HepG2 (cell line): ENCODE results near the gene VWA3A. TPM values are rescaled to one million over a fixed set of nuclear protein-coding genes. Genes with fewer than 3 reads are reported as not detected.
A peak's percentile ranks its signal among the peaks of the same experiment; 100 is the strongest.

Experiments
- ARID4A ChIP-seq: sonication (generic); formaldehyde crosslinking; IDR thresholded peaks from 2 replicates; pipeline ENCODE4 v1.5.0; 2020; ENCODE audit warnings: mild to moderate bottlenecking, missing genetic modification reagents, borderline replicate concordance
- ATF4 ChIP-seq, 2 experiments: fragments of 450-650 bp in 1 of 2; sonication (generic) in 1 of 2; formaldehyde crosslinking; IDR thresholded peaks; 2 replicates each; pipeline versions ENCODE4 v1.5.0 to v1.8.0; 2020 to 2022; ENCODE audit warnings: mild to moderate bottlenecking in 1 of 2, missing genetic modification reagents in 1 of 2
- ATF5 ChIP-seq: sonication (generic); formaldehyde crosslinking; IDR thresholded peaks from 2 replicates; pipeline ENCODE4 v1.4.0; 2020; ENCODE audit warnings: mild to moderate bottlenecking, low read depth, missing genetic modification reagents
- BORCS8-MEF2B ChIP-seq: sonication (generic); formaldehyde crosslinking; IDR thresholded peaks from 2 replicates; pipeline ENCODE4 v1.8.0; 2022; ENCODE audit warnings: mild to moderate bottlenecking, missing genetic modification reagents
- DMTF1 ChIP-seq: sonication (generic); formaldehyde crosslinking; IDR thresholded peaks from 2 replicates; pipeline ENCODE4 v1.4.0; 2020; ENCODE audit warnings: mild to moderate bottlenecking, missing genetic modification reagents
- FOXK1 ChIP-seq: sonication (generic); formaldehyde crosslinking; IDR thresholded peaks from 2 replicates; pipeline ENCODE4 v1.4.0; 2020; ENCODE audit warnings: low read depth, missing genetic modification reagents, borderline replicate concordance
- PCBP1 ChIP-seq: fragments of 200-400 bp; formaldehyde crosslinking; IDR thresholded peaks from 2 replicates; pipeline ENCODE4 v1.6.1; 2017; ENCODE audit warnings: mild to moderate bottlenecking, low read depth, low read length, borderline replicate concordance
- PHF8 ChIP-seq: sonication (generic); formaldehyde crosslinking; IDR thresholded peaks from 2 replicates; pipeline ENCODE4 v1.5.0; 2020; ENCODE audit warnings: missing genetic modification reagents
- RBFOX2 ChIP-seq: fragments of 200-400 bp; formaldehyde crosslinking; IDR thresholded peaks from 2 replicates; pipeline ENCODE4 v1.6.1; 2017; ENCODE audit warnings: low read depth, mild to moderate bottlenecking, low read length
- RXRB ChIP-seq: IDR thresholded peaks from 2 replicates; pipeline ENCODE4 v1.6.1; 2016; ENCODE audit warnings: borderline replicate concordance, missing genetic modification reagents, missing compliant biosample characterization
- ZNF256 ChIP-seq: sonication (generic); formaldehyde crosslinking; conservative IDR thresholded peaks from 2 replicates; pipeline ENCODE4 v1.4.0; 2020; ENCODE audit warnings: missing genetic modification reagents
- ZNF296 ChIP-seq: sonication (generic); formaldehyde crosslinking; conservative IDR thresholded peaks from 2 replicates; pipeline ENCODE4 v1.5.0; 2020; ENCODE audit warnings: mild to moderate bottlenecking, missing genetic modification reagents
- ZNF326 ChIP-seq: sonication (generic); formaldehyde crosslinking; IDR thresholded peaks from 2 replicates; pipeline ENCODE4 v1.4.0; 2020; ENCODE audit warnings: missing genetic modification reagents, borderline replicate concordance
- ZNF724P ChIP-seq: sonication (generic); formaldehyde crosslinking; IDR thresholded peaks from 2 replicates; pipeline ENCODE4 v1.8.0; 2022; ENCODE audit warnings: missing genetic modification reagents, borderline replicate concordance
- polyA plus RNA-seq, 8 experiments: library from polyadenylated mRNA; depleted of rRNA in 3 of 8; stranded (reverse) in 7 of 8; unstranded in 1 of 8; fragments of >200 nt; fragmentation: Illumina TruSeq in 4 of 8; extraction: Trizol in 4 of 8; gene quantifications; 2 replicates each; pipeline versions ENCODE4 v1.2.1 to v1.2.3, GENCODE V29; 2011 to 2016; ENCODE audit warnings: low read depth in 4 of 8, missing spikeins in 1 of 8, mixed read lengths in 1 of 8; ENCODE audit not compliant: insufficient read depth in 1 of 8
- total RNA-seq, 5 experiments: library from RNA; depleted of rRNA; stranded (reverse); fragments of >200 nt; fragmentation: Illumina TruSeq; extraction: Trizol; gene quantifications; 2 replicates each; pipeline ENCODE4 v1.2.3, GENCODE V29; 2016; ENCODE audit warnings: low read depth in 1 of 5
- TF ChIP-seq, protein P1 (sequence below): sonication (generic); formaldehyde crosslinking; IDR thresholded peaks from 2 replicates; pipeline ENCODE4 v1.4.0; 2020; ENCODE audit warnings: missing genetic modification reagents
- TF ChIP-seq, protein P2 (sequence below): fragments of 450-650 bp; IDR thresholded peaks from 2 replicates; pipeline ENCODE4 v1.6.1; 2016

The VWA3A gene
- total and polyA plus RNA-seq, 2 of the 13 experiments (the other 11 are each of a cell fraction or from before 2014, with no cell fraction given) = 0.03 to 0.07 TPM

DNA sequence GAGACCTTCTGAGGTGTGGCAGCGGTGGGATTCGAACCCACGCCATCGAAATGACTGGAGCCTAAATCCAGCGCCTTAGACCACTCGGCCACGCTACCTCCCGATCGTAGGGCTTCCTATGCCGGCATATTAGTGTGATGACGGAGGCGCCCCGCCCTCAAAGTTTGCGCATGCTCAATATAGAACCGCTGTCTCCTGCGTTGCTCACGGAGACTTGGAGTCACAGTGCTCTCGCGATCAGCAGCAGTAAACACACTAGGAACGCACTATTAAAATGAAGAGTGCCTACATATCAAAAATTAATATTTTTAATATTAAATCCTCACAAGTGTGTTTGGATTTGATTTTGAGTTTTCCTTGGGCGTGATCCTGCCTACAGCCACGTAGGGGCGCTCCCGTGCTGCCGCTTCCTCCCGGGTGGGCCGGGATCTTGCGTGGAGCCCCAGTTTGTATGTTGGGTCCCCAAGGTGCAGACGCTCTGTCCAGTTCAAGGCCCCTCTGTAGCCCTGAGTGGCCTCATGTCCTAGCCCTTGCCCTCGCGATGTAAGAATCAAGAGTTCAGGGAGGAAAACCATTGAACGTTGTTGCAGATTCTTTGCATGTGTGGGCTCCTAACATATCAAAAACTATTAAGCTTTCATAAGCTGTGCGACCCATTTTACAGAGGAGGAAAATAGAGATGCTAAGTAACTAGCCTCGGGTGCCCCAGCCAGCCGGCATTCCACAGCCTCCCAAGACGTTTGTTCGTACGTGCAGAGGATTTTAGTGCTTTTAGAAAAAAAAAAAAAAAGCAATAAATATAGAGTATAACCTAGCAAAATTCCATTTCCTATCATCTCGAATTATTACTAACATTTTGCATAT, 103.6 kb downstream of the VWA3A start (continued):
- TF ChIP-seq, protein P1, sequence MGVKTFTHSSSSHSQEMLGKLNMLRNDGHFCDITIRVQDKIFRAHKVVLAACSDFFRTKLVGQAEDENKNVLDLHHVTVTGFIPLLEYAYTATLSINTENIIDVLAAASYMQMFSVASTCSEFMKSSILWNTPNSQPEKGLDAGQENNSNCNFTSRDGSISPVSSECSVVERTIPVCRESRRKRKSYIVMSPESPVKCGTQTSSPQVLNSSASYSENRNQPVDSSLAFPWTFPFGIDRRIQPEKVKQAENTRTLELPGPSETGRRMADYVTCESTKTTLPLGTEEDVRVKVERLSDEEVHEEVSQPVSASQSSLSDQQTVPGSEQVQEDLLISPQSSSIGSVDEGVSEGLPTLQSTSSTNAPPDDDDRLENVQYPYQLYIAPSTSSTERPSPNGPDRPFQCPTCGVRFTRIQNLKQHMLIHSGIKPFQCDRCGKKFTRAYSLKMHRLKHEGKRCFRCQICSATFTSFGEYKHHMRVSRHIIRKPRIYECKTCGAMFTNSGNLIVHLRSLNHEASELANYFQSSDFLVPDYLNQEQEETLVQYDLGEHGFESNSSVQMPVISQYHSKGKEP (CRISPR knock-in tag) = 0 out of 2 replicates have a peak, but pooled peaks have one; percentile 36
- no peak for TF ChIP-seq PCBP1
- TF ChIP-seq ARID4A (CRISPR knock-in tag) = peak; percentile 80; the same call in 1 of the 2 replicates
- TF ChIP-seq BORCS8-MEF2B = peak; percentile 87
- TF ChIP-seq ATF4 (CRISPR knock-in tag; IDR thresholded peaks at IDR 0.05) = peak in 1 of 2 experiments; percentile 74; a peak in 2 of 4 replicates
- no peak for TF ChIP-seq ZNF256 (CRISPR knock-in tag)
- peak; percentile 94 for TF ChIP-seq FOXK1
- no peak for TF ChIP-seq ZNF326 (CRISPR knock-in tag)
- TF ChIP-seq PHF8 (CRISPR knock-in tag) = peak; percentile 69
- TF ChIP-seq RXRB = peak; percentile 86
- TF ChIP-seq, protein P2, sequence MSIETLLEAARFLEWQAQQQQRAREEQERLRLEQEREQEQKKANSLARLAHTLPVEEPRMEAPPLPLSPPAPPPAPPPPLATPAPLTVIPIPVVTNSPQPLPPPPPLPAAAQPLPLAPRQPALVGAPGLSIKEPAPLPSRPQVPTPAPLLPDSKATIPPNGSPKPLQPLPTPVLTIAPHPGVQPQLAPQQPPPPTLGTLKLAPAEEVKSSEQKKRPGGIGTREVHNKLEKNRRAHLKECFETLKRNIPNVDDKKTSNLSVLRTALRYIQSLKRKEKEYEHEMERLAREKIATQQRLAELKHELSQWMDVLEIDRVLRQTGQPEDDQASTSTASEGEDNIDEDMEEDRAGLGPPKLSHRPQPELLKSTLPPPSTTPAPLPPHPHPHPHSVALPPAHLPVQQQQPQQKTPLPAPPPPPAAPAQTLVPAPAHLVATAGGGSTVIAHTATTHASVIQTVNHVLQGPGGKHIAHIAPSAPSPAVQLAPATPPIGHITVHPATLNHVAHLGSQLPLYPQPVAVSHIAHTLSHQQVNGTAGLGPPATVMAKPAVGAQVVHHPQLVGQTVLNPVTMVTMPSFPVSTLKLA = peak; percentile 8; the same call in 1 of the 2 replicates
- TF ChIP-seq ZNF724P (CRISPR knock-in tag) = no peak
- peak; percentile 66 for TF ChIP-seq RBFOX2
- TF ChIP-seq ZNF296 (CRISPR knock-in tag) = no peak
- 0 out of 2 replicates have a peak, but pooled peaks have one; percentile 39 for TF ChIP-seq DMTF1 (CRISPR knock-in tag)
- TF ChIP-seq ATF5 = no peak
